Trophoblast cell (in vitro differentiated cells and primary cell): ENCODE data around the gene PBX1.

Experiments used
- DNase-seq, 2 donors: peaks; one replicate each; pipeline ENCODE4 v3.0.0-alpha.2; 2016
- H2AFZ ChIP-seq: 2 replicates; pipeline ENCODE4 v1.6.1; 2013; ENCODE audit warnings: low read length, moderate library complexity, mild to moderate bottlenecking; ENCODE audit not compliant: insufficient read depth, poor library complexity
- H2AK5ac ChIP-seq: 2 replicates; pipeline ENCODE4 v1.6.1; 2013; ENCODE audit warnings: mild to moderate bottlenecking, low read length
- H2BK120ac ChIP-seq: 2 replicates; pipeline ENCODE4 v1.6.1; 2013; ENCODE audit warnings: low read length, mild to moderate bottlenecking, moderate library complexity; ENCODE audit not compliant: insufficient read depth, poor library complexity
- H2BK12ac ChIP-seq: 2 replicates; pipeline ENCODE4 v1.6.1; 2013; ENCODE audit warnings: mild to moderate bottlenecking, low read length, moderate library complexity
- H2BK5ac ChIP-seq: 2 replicates; pipeline ENCODE4 v1.6.1; 2013; ENCODE audit warnings: low read length, low read depth, moderate library complexity, mild to moderate bottlenecking; ENCODE audit not compliant: poor library complexity
- H3K14ac ChIP-seq: 2 replicates; pipeline ENCODE4 v1.6.1; 2013; ENCODE audit warnings: mild to moderate bottlenecking, low read length
- H3K18ac ChIP-seq: 2 replicates; pipeline ENCODE4 v1.6.1; 2013; ENCODE audit warnings: mild to moderate bottlenecking, low read length
- H3K23ac ChIP-seq: 2 replicates; pipeline ENCODE4 v1.6.1; 2013; ENCODE audit warnings: low read length
- H3K27ac ChIP-seq: 2 replicates; pipeline ENCODE4 v1.5.1; 2013; ENCODE audit warnings: low read depth, mild to moderate bottlenecking, inconsistent platforms, low read length, moderate library complexity
- H3K27me3 ChIP-seq: 2 replicates; pipeline ENCODE4 v1.6.1; 2013; ENCODE audit warnings: inconsistent platforms, mild to moderate bottlenecking, low read length, moderate library complexity; ENCODE audit not compliant: insufficient read depth
- H3K36me3 ChIP-seq, 2 experiments: 1 replicate in 1 of 2; 2 replicates in 1 of 2; pipeline ENCODE4 v1.6.1; 2013; ENCODE audit warnings: low read length in 2 of 2, mild to moderate bottlenecking in 2 of 2, moderate library complexity in 1 of 2; ENCODE audit not compliant: insufficient read depth in 2 of 2, control insufficient read depth in 1 of 2
- H3K4ac ChIP-seq: 2 replicates; pipeline ENCODE4 v1.6.1; 2013; ENCODE audit warnings: low read depth, mild to moderate bottlenecking, low read length, moderate library complexity
- H3K4me1 ChIP-seq, 2 experiments: 1 replicate in 1 of 2; 2 replicates in 1 of 2; pipeline ENCODE4 v1.6.1; 2013; ENCODE audit warnings: low read length in 2 of 2, mild to moderate bottlenecking in 2 of 2, moderate library complexity in 1 of 2; ENCODE audit not compliant: insufficient read depth in 2 of 2, control insufficient read depth in 1 of 2
- H3K4me2 ChIP-seq: 2 replicates; pipeline ENCODE4 v1.6.1; 2013; ENCODE audit warnings: inconsistent platforms, mild to moderate bottlenecking, low read length, moderate library complexity
- H3K4me3 ChIP-seq: 2 replicates; pipeline ENCODE4 v1.5.1; 2013; ENCODE audit warnings: mild to moderate bottlenecking, low read depth, low read length, inconsistent platforms
- H3K79me1 ChIP-seq: one replicate; pipeline ENCODE4 v1.6.1; 2013; ENCODE audit warnings: low read length
- H3K79me2 ChIP-seq: 2 replicates; pipeline ENCODE4 v1.6.1; 2013; ENCODE audit warnings: low read length, mild to moderate bottlenecking; ENCODE audit not compliant: control insufficient read depth, insufficient read depth, poor library complexity
- H3K9ac ChIP-seq: 2 replicates; pipeline ENCODE4 v1.6.1; 2013; ENCODE audit warnings: mild to moderate bottlenecking, low read length
- H3K9me3 ChIP-seq: 2 replicates; pipeline ENCODE4 v1.6.1; 2013; ENCODE audit warnings: low read depth, mild to moderate bottlenecking, control low read depth, inconsistent platforms, low read length; ENCODE audit not compliant: insufficient read depth
- H4K12ac ChIP-seq: 2 replicates; pipeline ENCODE4 v1.6.1; 2013; ENCODE audit warnings: low read depth, mild to moderate bottlenecking, low read length, moderate library complexity
- H4K8ac ChIP-seq: 2 replicates; pipeline ENCODE4 v1.6.1; 2013; ENCODE audit warnings: low read depth, mild to moderate bottlenecking, low read length, moderate library complexity
- H4K91ac ChIP-seq: one replicate; pipeline ENCODE4 v1.6.1; 2013; ENCODE audit warnings: low read depth, mild to moderate bottlenecking, low read length, moderate library complexity
- WGBS: extraction: QIAGEN DNeasy Blood & Tissue Kit; methylation state at CpG from one replicate; pipeline ENCODE4 v1.1.7; 2013; ENCODE audit warnings: missing lambda C conversion rate; ENCODE audit not compliant: insufficient read length, insufficient coverage; ENCODE audit errors: extremely low coverage; 5-methylcytosine and 5-hydroxymethylcytosine counted together

Gene PBX1

DNA sequence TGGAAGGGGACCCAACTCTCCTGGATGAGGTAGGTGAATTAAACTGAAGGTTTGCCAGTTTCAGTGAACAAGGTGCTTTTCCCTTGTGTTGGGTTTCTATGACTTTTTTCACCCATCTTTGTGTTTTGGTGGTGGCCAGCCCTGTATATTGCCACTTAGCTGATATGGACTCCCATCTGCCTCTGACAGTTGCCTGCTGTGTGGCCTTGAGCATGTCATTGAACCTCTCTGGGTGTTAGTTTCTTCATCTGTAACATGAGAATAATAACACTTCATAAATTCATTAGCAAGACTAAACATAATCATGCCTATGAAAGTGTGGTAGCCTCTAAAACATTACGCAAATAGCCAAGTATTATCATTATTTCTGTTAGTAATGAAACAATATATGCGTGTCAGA lies 141.7 kb downstream of the PBX1 start:
- Histone ChIP-seq H3K4me1 (peaks cover 5 to 12% of the 10 kb centered on the region in 2 experiments), H2BK120ac (no peak overlapping the region), H3K9me3 (no peaks in the 10 kb centered on the region)

DNA sequence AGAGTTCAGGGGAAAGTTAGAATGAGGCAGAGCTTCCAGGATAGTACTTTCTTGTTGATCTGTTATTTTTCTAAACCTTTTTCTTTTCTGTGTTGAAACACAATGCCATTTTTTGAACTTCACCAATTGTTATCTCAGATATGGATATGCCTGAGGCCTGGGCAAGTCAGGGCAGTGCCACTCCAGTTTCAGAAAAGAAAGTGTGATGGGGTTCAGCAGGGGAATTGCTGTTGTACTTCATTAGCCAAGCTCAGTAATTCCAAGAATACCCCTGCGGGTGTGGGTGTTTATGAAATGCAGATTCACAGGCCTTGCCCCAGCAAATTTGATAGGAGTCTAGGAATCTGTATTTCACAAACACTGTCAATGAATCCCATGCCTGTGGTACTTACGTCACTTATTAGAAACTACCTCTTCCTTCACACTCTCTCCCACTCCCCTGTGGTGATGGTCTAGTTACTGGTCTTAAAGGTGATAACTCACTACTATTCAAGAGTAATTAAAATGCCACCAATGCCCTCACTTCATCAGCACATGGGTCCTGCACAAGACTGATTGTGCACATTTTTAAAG lies 142.3 kb downstream of the PBX1 start:
- Histone ChIP-seq H2BK5ac (no peak overlapping the region), H2AK5ac (no peak overlapping the region), H3K36me3 (no peaks in the 10 kb centered on the region), H4K12ac (no peak overlapping the region), H3K23ac (no peak overlapping the region), H3K4ac (no peak overlapping the region), H3K79me1 (peaks cover 14% of the 10 kb centered on the region), H3K9ac (no peak overlapping the region), H2BK12ac (no peak overlapping the region), H3K4me3 (no peak overlapping the region), H2BK120ac (no peak overlapping the region), H3K9me3 (no peaks in the 10 kb centered on the region), H4K8ac (peak overlapping the region; percentile 55), H3K18ac (no peak overlapping the region), H3K4me2 (no peak overlapping the region), H2AFZ (no peak overlapping the region), H3K14ac (no peak overlapping the region), H3K79me2 (peaks cover 3% of the 10 kb centered on the region), H3K27me3 (no peaks in the 10 kb centered on the region), H3K4me1 (peaks cover 5 to 12% of the 10 kb centered on the region in 2 experiments), H3K27ac (no peak overlapping the region), H4K91ac (no peak overlapping the region)
- no CpG with 5 or more reads among the region's 2 CpGs for WGBS
- DNase-seq = no peak

More for the DNA sequence above, 141.7 kb downstream of the PBX1 start:
- H3K36me3 ChIP-seq = no peaks in the 10 kb centered on the region
- H3K27me3 ChIP-seq = no peaks in the 10 kb centered on the region
- no peak overlapping the region for H2BK5ac ChIP-seq
- no peak overlapping the region for H3K9ac ChIP-seq
- peaks cover 3% of the 10 kb centered on the region for H3K79me2 ChIP-seq
- no peak overlapping the region for H3K4me3 ChIP-seq
- no peak overlapping the region for H3K14ac ChIP-seq
- no peak overlapping the region for H4K91ac ChIP-seq
- no peak overlapping the region for H3K27ac ChIP-seq
- no peak overlapping the region for H3K23ac ChIP-seq
- no peak overlapping the region for H2BK12ac ChIP-seq
- no peak overlapping the region for H3K4me2 ChIP-seq
- H4K8ac ChIP-seq = no peak overlapping the region
- peaks cover 12% of the 10 kb centered on the region for H3K79me1 ChIP-seq
- peak overlapping the region; percentile 56 for H3K4ac ChIP-seq
- DNase-seq = no peak
- no peak overlapping the region for H2AK5ac ChIP-seq
- H4K12ac ChIP-seq = no peak overlapping the region
- peak overlapping the region; percentile 38 for H3K18ac ChIP-seq
- WGBS = no CpG with 5 or more reads among the region's 2 CpGs
- no peak overlapping the region for H2AFZ ChIP-seq

GRCh38 chr1:164702216-164702615 lies 143.2 kb downstream of the PBX1 start:
- Histone ChIP-seq H4K91ac (no peak overlapping the region), H3K9me3 (no peaks in the 10 kb centered on the region), H3K27me3 (no peaks in the 10 kb centered on the region), H2BK12ac (no peak overlapping the region), H2BK120ac (no peak overlapping the region), H3K18ac (no peak overlapping the region), H3K4me2 (no peak overlapping the region), H3K4me1 (peaks cover 5 to 12% of the 10 kb centered on the region in 2 experiments), H3K4ac (no peak overlapping the region), H2AFZ (no peak overlapping the region), H3K14ac (no peak overlapping the region), H3K4me3 (no peak overlapping the region), H3K79me1 (peaks cover 19% of the 10 kb centered on the region), H3K23ac (no peak overlapping the region), H3K79me2 (peaks cover 3% of the 10 kb centered on the region), H2BK5ac (no peak overlapping the region), H4K8ac (no peak overlapping the region), H3K36me3 (no peaks in the 10 kb centered on the region), H4K12ac (no peak overlapping the region), H3K27ac (peak overlapping the region; percentile 50), H3K9ac (no peak overlapping the region), H2AK5ac (no peak overlapping the region)
- WGBS = no CpG with 5 or more reads among the region's 1 CpG
- no peak for DNase-seq

- no peak overlapping the region for H2AK5ac ChIP-seq
- no peaks in the 10 kb centered on the region for H3K36me3 ChIP-seq
- no peak overlapping the region for H4K8ac ChIP-seq
- WGBS = no CpG with 5 or more reads among the region's 2 CpGs
- no peak overlapping the region for H3K4ac ChIP-seq
- H3K23ac ChIP-seq = no peak overlapping the region
- no peak overlapping the region for H2BK5ac ChIP-seq
- peaks cover 23% of the 10 kb centered on the region for H3K79me1 ChIP-seq
- no peak overlapping the region for H2BK120ac ChIP-seq
- no peak overlapping the region for H3K14ac ChIP-seq
- no peak overlapping the region for H3K18ac ChIP-seq
- H3K27me3 ChIP-seq = no peaks in the 10 kb centered on the region
- no peak overlapping the region for H2AFZ ChIP-seq
- no peaks in the 10 kb centered on the region for H3K9me3 ChIP-seq
- no peak overlapping the region for H3K9ac ChIP-seq
- no peak overlapping the region for H4K12ac ChIP-seq
- peak overlapping the region; percentile 50 for H3K27ac ChIP-seq
- no peak overlapping the region for H2BK12ac ChIP-seq
- no peak overlapping the region for H3K4me2 ChIP-seq
- peaks cover 8 to 14% of the 10 kb centered on the region in 2 experiments for H3K4me1 ChIP-seq
- H4K91ac ChIP-seq = no peak overlapping the region
- no peak overlapping the region for H3K4me3 ChIP-seq
- peaks cover 3% of the 10 kb centered on the region for H3K79me2 ChIP-seq
- DNase-seq = no peak
Measured at GRCh38 chr1:164702664-164703063, 143.7 kb downstream of the PBX1 start.
